ENCODE data around the gene GNAI1.

GRCh38 chr7:80185571-80185970, 50.9 kb downstream of the GNAI1 start:
- TF ChIP-seq GABPA (IDR thresholded peaks at IDR 0.05 in 1 of 2, conservative IDR thresholded peaks at IDR 0.05 in 1 of 2) (no peak), ATF3 (IDR thresholded peaks at IDR 0.05) (no peak), RAD21 (IDR thresholded peaks at IDR 0.05) (no peak), HNF4A (conservative IDR thresholded peaks at IDR 0.05) (no peak), YY1 (IDR thresholded peaks at IDR 0.05) (no peak), ZBTB33 (IDR thresholded peaks at IDR 0.05) (no peak), SP1 (IDR thresholded peaks at IDR 0.05) (no peak), TAF1 (conservative IDR thresholded peaks at IDR 0.05) (no peak), JUND (IDR thresholded peaks at IDR 0.05) (no peak)
- TF ChIP-seq, protein P1, sequence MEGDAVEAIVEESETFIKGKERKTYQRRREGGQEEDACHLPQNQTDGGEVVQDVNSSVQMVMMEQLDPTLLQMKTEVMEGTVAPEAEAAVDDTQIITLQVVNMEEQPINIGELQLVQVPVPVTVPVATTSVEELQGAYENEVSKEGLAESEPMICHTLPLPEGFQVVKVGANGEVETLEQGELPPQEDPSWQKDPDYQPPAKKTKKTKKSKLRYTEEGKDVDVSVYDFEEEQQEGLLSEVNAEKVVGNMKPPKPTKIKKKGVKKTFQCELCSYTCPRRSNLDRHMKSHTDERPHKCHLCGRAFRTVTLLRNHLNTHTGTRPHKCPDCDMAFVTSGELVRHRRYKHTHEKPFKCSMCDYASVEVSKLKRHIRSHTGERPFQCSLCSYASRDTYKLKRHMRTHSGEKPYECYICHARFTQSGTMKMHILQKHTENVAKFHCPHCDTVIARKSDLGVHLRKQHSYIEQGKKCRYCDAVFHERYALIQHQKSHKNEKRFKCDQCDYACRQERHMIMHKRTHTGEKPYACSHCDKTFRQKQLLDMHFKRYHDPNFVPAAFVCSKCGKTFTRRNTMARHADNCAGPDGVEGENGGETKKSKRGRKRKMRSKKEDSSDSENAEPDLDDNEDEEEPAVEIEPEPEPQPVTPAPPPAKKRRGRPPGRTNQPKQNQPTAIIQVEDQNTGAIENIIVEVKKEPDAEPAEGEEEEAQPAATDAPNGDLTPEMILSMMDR (IDR thresholded peaks at IDR 0.05; ENCODE audit: low read depth, low read length, missing input control): no peak
- TF ChIP-seq, protein P2, sequence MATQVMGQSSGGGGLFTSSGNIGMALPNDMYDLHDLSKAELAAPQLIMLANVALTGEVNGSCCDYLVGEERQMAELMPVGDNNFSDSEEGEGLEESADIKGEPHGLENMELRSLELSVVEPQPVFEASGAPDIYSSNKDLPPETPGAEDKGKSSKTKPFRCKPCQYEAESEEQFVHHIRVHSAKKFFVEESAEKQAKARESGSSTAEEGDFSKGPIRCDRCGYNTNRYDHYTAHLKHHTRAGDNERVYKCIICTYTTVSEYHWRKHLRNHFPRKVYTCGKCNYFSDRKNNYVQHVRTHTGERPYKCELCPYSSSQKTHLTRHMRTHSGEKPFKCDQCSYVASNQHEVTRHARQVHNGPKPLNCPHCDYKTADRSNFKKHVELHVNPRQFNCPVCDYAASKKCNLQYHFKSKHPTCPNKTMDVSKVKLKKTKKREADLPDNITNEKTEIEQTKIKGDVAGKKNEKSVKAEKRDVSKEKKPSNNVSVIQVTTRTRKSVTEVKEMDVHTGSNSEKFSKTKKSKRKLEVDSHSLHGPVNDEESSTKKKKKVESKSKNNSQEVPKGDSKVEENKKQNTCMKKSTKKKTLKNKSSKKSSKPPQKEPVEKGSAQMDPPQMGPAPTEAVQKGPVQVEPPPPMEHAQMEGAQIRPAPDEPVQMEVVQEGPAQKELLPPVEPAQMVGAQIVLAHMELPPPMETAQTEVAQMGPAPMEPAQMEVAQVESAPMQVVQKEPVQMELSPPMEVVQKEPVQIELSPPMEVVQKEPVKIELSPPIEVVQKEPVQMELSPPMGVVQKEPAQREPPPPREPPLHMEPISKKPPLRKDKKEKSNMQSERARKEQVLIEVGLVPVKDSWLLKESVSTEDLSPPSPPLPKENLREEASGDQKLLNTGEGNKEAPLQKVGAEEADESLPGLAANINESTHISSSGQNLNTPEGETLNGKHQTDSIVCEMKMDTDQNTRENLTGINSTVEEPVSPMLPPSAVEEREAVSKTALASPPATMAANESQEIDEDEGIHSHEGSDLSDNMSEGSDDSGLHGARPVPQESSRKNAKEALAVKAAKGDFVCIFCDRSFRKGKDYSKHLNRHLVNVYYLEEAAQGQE (IDR thresholded peaks at IDR 0.05): no peak
- TF ChIP-seq, protein P3, sequence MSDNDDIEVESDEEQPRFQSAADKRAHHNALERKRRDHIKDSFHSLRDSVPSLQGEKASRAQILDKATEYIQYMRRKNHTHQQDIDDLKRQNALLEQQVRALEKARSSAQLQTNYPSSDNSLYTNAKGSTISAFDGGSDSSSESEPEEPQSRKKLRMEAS (IDR thresholded peaks at IDR 0.05): no peak
